ENCODE measurements around the gene NCOR1.
"Not testable (repeated sequence)": the region's sequence is repeated elsewhere in the genome, so short reads cannot be mapped to it uniquely, and the experiment has no call there.

The NCOR1 gene

GRCh38 chr17:16197276-16197675 is 18.1 kb downstream of the NCOR1 start:
- Histone ChIP-seq H3K4me1 (ENCODE audit: control insufficient read depth in 1 of 2, insufficient read depth in 2 of 2, low read length in 2 of 2) (peaks cover 9 to 14% of the 10 kb centered on the region in 2 donors), H3K9ac (ENCODE audit: low read depth in 1 of 2, low read length in 2 of 2) (no peak overlapping the region), H3K9me3 (ENCODE audit: control insufficient read depth in 1 of 2, low read length in 2 of 2) (no peaks in the 10 kb centered on the region), H3K4me3 (ENCODE audit: low read depth in 1 of 2, low read length in 2 of 2) (no peak overlapping the region), H3K36me3 (ENCODE audit: control insufficient read depth in 1 of 2, insufficient read depth in 2 of 2, low read length in 2 of 2) (peaks cover 0 to 26% of the 10 kb centered on the region in 2 donors), H3K27ac (ENCODE audit: low read depth, low read length) (no peak overlapping the region), H3K27me3 (ENCODE audit: control insufficient read depth in 1 of 2, insufficient read depth in 2 of 2, low read length in 2 of 2) (no peaks in the 10 kb centered on the region)

- H3K27ac ChIP-seq (ENCODE audit: low read depth, low read length); H3K9ac ChIP-seq (ENCODE audit: low read depth in 1 of 2, low read length in 2 of 2); H3K4me3 ChIP-seq (ENCODE audit: low read depth in 1 of 2, low read length in 2 of 2); H3K27me3 ChIP-seq (ENCODE audit: control insufficient read depth in 1 of 2, insufficient read depth in 2 of 2, low read length in 2 of 2); H3K9me3 ChIP-seq (ENCODE audit: control insufficient read depth in 1 of 2, low read length in 2 of 2); H3K4me1 ChIP-seq (ENCODE audit: control insufficient read depth in 1 of 2, insufficient read depth in 2 of 2, low read length in 2 of 2): not testable (repeated sequence)
- H3K36me3 ChIP-seq (ENCODE audit: control insufficient read depth in 1 of 2, insufficient read depth in 2 of 2, low read length in 2 of 2), result peaks cover 7 to 42% of the 10 kb centered on the region in 2 donors
Measured at GRCh38 chr17:16194307-16194835, 21.0 kb downstream of the NCOR1 start.

GRCh38 chr17:16191604-16192003 is 23.7 kb downstream of the NCOR1 start:
- Histone ChIP-seq H3K9ac (ENCODE audit: low read depth in 1 of 2, low read length in 2 of 2) (no peak overlapping the region), H3K4me1 (ENCODE audit: control insufficient read depth in 1 of 2, insufficient read depth in 2 of 2, low read length in 2 of 2) (peaks cover 0 to 4% of the 10 kb centered on the region in 2 donors), H3K27me3 (ENCODE audit: control insufficient read depth in 1 of 2, insufficient read depth in 2 of 2, low read length in 2 of 2) (no peaks in the 10 kb centered on the region), H3K4me3 (ENCODE audit: low read depth in 1 of 2, low read length in 2 of 2) (no peak overlapping the region), H3K36me3 (ENCODE audit: control insufficient read depth in 1 of 2, insufficient read depth in 2 of 2, low read length in 2 of 2) (peaks cover 7 to 44% of the 10 kb centered on the region in 2 donors), H3K27ac (ENCODE audit: low read depth, low read length) (no peak overlapping the region), H3K9me3 (ENCODE audit: control insufficient read depth in 1 of 2, low read length in 2 of 2) (no peaks in the 10 kb centered on the region)

- H3K27ac ChIP-seq (ENCODE audit: low read depth, low read length), result no peak overlapping the region
- H3K9ac ChIP-seq (ENCODE audit: low read depth in 1 of 2, low read length in 2 of 2), result no peak overlapping the region
- no peaks in the 10 kb centered on the region for H3K27me3 ChIP-seq (ENCODE audit: control insufficient read depth in 1 of 2, insufficient read depth in 2 of 2, low read length in 2 of 2)
- H3K4me3 ChIP-seq (ENCODE audit: low read depth in 1 of 2, low read length in 2 of 2), result no peak overlapping the region
- peaks cover 0 to 4% of the 10 kb centered on the region in 2 donors for H3K4me1 ChIP-seq (ENCODE audit: control insufficient read depth in 1 of 2, insufficient read depth in 2 of 2, low read length in 2 of 2)
- H3K36me3 ChIP-seq (ENCODE audit: control insufficient read depth in 1 of 2, insufficient read depth in 2 of 2, low read length in 2 of 2), result peaks cover 7 to 51% of the 10 kb centered on the region in 2 donors
- H3K9me3 ChIP-seq (ENCODE audit: control insufficient read depth in 1 of 2, low read length in 2 of 2), result no peaks in the 10 kb centered on the region
Measured at GRCh38 chr17:16190703-16191360, 24.5 kb downstream of the NCOR1 start.

GRCh38 chr17:16189791-16190348 is 25.5 kb downstream of the NCOR1 start:
- Histone ChIP-seq H3K27me3 (ENCODE audit: control insufficient read depth in 1 of 2, insufficient read depth in 2 of 2, low read length in 2 of 2) (no peaks in the 10 kb centered on the region), H3K9ac (ENCODE audit: low read depth in 1 of 2, low read length in 2 of 2) (no peak overlapping the region), H3K9me3 (ENCODE audit: control insufficient read depth in 1 of 2, low read length in 2 of 2) (no peaks in the 10 kb centered on the region), H3K36me3 (ENCODE audit: control insufficient read depth in 1 of 2, insufficient read depth in 2 of 2, low read length in 2 of 2) (peaks cover 7 to 55% of the 10 kb centered on the region in 2 donors), H3K4me3 (ENCODE audit: low read depth in 1 of 2, low read length in 2 of 2) (no peak overlapping the region), H3K27ac (ENCODE audit: low read depth, low read length) (no peak overlapping the region), H3K4me1 (ENCODE audit: control insufficient read depth in 1 of 2, insufficient read depth in 2 of 2, low read length in 2 of 2) (peaks cover 0 to 4% of the 10 kb centered on the region in 2 donors)

GRCh38 chr17:16187642-16188041 is 27.7 kb downstream of the NCOR1 start:
- Histone ChIP-seq H3K36me3 (ENCODE audit: control insufficient read depth in 1 of 2, insufficient read depth in 2 of 2, low read length in 2 of 2) (peaks cover 7 to 45% of the 10 kb centered on the region in 2 donors), H3K4me1 (ENCODE audit: control insufficient read depth in 1 of 2, insufficient read depth in 2 of 2, low read length in 2 of 2) (peaks cover 0 to 4% of the 10 kb centered on the region in 2 donors), H3K27me3 (ENCODE audit: control insufficient read depth in 1 of 2, insufficient read depth in 2 of 2, low read length in 2 of 2) (no peaks in the 10 kb centered on the region), H3K4me3 (ENCODE audit: low read depth in 1 of 2, low read length in 2 of 2) (no peak overlapping the region), H3K27ac (ENCODE audit: low read depth, low read length) (no peak overlapping the region), H3K9me3 (ENCODE audit: control insufficient read depth in 1 of 2, low read length in 2 of 2) (no peaks in the 10 kb centered on the region), H3K9ac (ENCODE audit: low read depth in 1 of 2, low read length in 2 of 2) (no peak overlapping the region)

- Histone ChIP-seq H3K36me3 (ENCODE audit: control insufficient read depth in 1 of 2, insufficient read depth in 2 of 2, low read length in 2 of 2) (peaks cover 0 to 30% of the 10 kb centered on the region in 2 donors), H3K4me1 (ENCODE audit: control insufficient read depth in 1 of 2, insufficient read depth in 2 of 2, low read length in 2 of 2) (no peaks in the 10 kb centered on the region), H3K27ac (ENCODE audit: low read depth, low read length) (no peak overlapping the region), H3K9me3 (ENCODE audit: control insufficient read depth in 1 of 2, low read length in 2 of 2) (no peaks in the 10 kb centered on the region), H3K4me3 (ENCODE audit: low read depth in 1 of 2, low read length in 2 of 2) (no peak overlapping the region), H3K27me3 (ENCODE audit: control insufficient read depth in 1 of 2, insufficient read depth in 2 of 2, low read length in 2 of 2) (no peaks in the 10 kb centered on the region), H3K9ac (ENCODE audit: low read depth in 1 of 2, low read length in 2 of 2) (no peak overlapping the region)
Measured at GRCh38 chr17:16181581-16181980, 33.8 kb downstream of the NCOR1 start.

GRCh38 chr17:16178836-16179235 is 36.5 kb downstream of the NCOR1 start:
- H3K9ac ChIP-seq (ENCODE audit: low read depth in 1 of 2, low read length in 2 of 2), result no peak overlapping the region
- no peaks in the 10 kb centered on the region for H3K9me3 ChIP-seq (ENCODE audit: control insufficient read depth in 1 of 2, low read length in 2 of 2)
- no peak overlapping the region for H3K27ac ChIP-seq (ENCODE audit: low read depth, low read length)
- no peak overlapping the region for H3K4me3 ChIP-seq (ENCODE audit: low read depth in 1 of 2, low read length in 2 of 2)
- no peaks in the 10 kb centered on the region for H3K4me1 ChIP-seq (ENCODE audit: control insufficient read depth in 1 of 2, insufficient read depth in 2 of 2, low read length in 2 of 2)
- no peaks in the 10 kb centered on the region for H3K27me3 ChIP-seq (ENCODE audit: control insufficient read depth in 1 of 2, insufficient read depth in 2 of 2, low read length in 2 of 2)
- H3K36me3 ChIP-seq (ENCODE audit: control insufficient read depth in 1 of 2, insufficient read depth in 2 of 2, low read length in 2 of 2), result peaks cover 0 to 12% of the 10 kb centered on the region in 2 donors

GRCh38 chr17:16171613-16172012 is 43.7 kb downstream of the NCOR1 start:
- Histone ChIP-seq H3K9ac (ENCODE audit: low read depth in 1 of 2, low read length in 2 of 2) (no peak overlapping the region), H3K4me1 (ENCODE audit: control insufficient read depth in 1 of 2, insufficient read depth in 2 of 2, low read length in 2 of 2) (no peaks in the 10 kb centered on the region), H3K27me3 (ENCODE audit: control insufficient read depth in 1 of 2, insufficient read depth in 2 of 2, low read length in 2 of 2) (no peaks in the 10 kb centered on the region), H3K4me3 (ENCODE audit: low read depth in 1 of 2, low read length in 2 of 2) (no peak overlapping the region), H3K36me3 (ENCODE audit: control insufficient read depth in 1 of 2, insufficient read depth in 2 of 2, low read length in 2 of 2) (peaks cover 6 to 21% of the 10 kb centered on the region in 2 donors), H3K27ac (ENCODE audit: low read depth, low read length) (no peak overlapping the region), H3K9me3 (ENCODE audit: control insufficient read depth in 1 of 2, low read length in 2 of 2) (no peaks in the 10 kb centered on the region)

GRCh38 chr17:16166766-16167165 is 48.6 kb downstream of the NCOR1 start:
- H3K4me1 ChIP-seq (ENCODE audit: control insufficient read depth in 1 of 2, insufficient read depth in 2 of 2, low read length in 2 of 2); H3K27me3 ChIP-seq (ENCODE audit: control insufficient read depth in 1 of 2, insufficient read depth in 2 of 2, low read length in 2 of 2); H3K9ac ChIP-seq (ENCODE audit: low read depth in 1 of 2, low read length in 2 of 2); H3K4me3 ChIP-seq (ENCODE audit: low read depth in 1 of 2, low read length in 2 of 2); H3K27ac ChIP-seq (ENCODE audit: low read depth, low read length); H3K36me3 ChIP-seq (ENCODE audit: control insufficient read depth in 1 of 2, insufficient read depth in 2 of 2, low read length in 2 of 2); H3K9me3 ChIP-seq (ENCODE audit: control insufficient read depth in 1 of 2, low read length in 2 of 2): not testable (repeated sequence)

Data from duodenal mucosa (tissue), 2 donors.